Measurements from ENCODE around the gene PTGES3. TPM values are rescaled to one million over a fixed set of nuclear protein-coding genes. Genes with fewer than 3 reads are reported as not detected.
A peak's percentile ranks its signal among the peaks of the same experiment; 100 is the strongest.

PTGES3 gene
- polyA plus RNA-seq, 1 donor from 2014 or later = 109 TPM

DNA sequence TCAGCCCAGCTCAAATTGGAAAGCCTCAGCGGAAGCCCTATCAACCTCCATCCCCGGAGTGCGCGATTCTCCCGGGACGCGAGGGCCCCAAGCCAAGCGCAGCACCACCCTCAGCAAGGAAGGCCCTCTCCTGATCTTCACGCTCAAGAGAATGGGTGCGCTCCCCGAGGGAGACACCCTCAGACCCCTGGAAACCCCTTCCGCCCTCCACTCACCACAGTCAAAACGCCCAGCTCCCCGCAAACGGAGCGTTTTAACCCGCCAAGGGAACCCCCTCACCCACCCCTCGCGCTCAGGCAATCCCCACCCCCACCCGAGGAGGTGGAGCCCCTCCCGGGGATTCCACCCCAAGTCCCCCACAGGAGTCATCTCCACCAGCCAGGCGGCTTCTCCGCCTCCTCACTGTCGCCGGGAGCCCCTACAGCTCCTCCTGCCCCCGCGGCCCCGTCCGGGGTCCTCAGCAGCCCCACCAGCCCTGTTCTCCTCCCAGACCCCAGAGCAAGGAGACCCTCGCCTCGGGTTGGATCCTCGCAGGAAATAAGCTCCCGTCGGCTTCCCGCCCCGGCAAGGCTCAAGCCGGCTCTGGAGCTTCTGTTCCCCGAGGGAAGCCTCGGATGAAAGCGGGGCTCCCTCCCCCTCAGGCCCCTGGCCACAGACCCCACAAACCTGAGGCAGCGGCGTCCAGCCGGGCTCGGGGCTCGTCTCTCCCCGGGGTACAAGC is 58.5 kb downstream of the PTGES3 start:
- TF ChIP-seq POLR2AphosphoS5 (IDR thresholded peaks at IDR 0.05) = peak; percentile 6
- TF ChIP-seq, protein P1, sequence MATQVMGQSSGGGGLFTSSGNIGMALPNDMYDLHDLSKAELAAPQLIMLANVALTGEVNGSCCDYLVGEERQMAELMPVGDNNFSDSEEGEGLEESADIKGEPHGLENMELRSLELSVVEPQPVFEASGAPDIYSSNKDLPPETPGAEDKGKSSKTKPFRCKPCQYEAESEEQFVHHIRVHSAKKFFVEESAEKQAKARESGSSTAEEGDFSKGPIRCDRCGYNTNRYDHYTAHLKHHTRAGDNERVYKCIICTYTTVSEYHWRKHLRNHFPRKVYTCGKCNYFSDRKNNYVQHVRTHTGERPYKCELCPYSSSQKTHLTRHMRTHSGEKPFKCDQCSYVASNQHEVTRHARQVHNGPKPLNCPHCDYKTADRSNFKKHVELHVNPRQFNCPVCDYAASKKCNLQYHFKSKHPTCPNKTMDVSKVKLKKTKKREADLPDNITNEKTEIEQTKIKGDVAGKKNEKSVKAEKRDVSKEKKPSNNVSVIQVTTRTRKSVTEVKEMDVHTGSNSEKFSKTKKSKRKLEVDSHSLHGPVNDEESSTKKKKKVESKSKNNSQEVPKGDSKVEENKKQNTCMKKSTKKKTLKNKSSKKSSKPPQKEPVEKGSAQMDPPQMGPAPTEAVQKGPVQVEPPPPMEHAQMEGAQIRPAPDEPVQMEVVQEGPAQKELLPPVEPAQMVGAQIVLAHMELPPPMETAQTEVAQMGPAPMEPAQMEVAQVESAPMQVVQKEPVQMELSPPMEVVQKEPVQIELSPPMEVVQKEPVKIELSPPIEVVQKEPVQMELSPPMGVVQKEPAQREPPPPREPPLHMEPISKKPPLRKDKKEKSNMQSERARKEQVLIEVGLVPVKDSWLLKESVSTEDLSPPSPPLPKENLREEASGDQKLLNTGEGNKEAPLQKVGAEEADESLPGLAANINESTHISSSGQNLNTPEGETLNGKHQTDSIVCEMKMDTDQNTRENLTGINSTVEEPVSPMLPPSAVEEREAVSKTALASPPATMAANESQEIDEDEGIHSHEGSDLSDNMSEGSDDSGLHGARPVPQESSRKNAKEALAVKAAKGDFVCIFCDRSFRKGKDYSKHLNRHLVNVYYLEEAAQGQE (IDR thresholded peaks at IDR 0.05; ENCODE audit: borderline replicate concordance) = peak; percentile 1
- TF ChIP-seq EP300 (conservative IDR thresholded peaks at IDR 0.05; ENCODE audit: poor library complexity, severe bottlenecking) = no peak
- TF ChIP-seq TAF1 (IDR thresholded peaks at IDR 0.05; ENCODE audit: low read depth) = peak; percentile 22
- Histone ChIP-seq H3K4me2 (ENCODE audit: low read length) (no peak overlapping the region), H3K36me3 (ENCODE audit: insufficient read depth, low read length) (no peaks in the 10 kb centered on the region), H3K79me2 (replicated peaks; ENCODE audit: insufficient read depth, low read length) (peaks cover 58% of the 10 kb centered on the region), H3K4me3 (ENCODE audit: low read length) (peak overlapping the region; percentile 97), H3K27me3 (ENCODE audit: insufficient read depth, low read depth, low read length) (no peaks in the 10 kb centered on the region), H2AFZ (ENCODE audit: low read depth, low read length) (peak overlapping the region; percentile 76), H3K9me3 (ENCODE audit: low read length) (no peaks in the 10 kb centered on the region), H4K20me1 (ENCODE audit: insufficient read depth) (no peaks in the 10 kb centered on the region), H3F3A (ENCODE audit: insufficient read depth, low read length, poor library complexity, severe bottlenecking) (peaks cover 3% of the 10 kb centered on the region), H3K27ac (ENCODE audit: low read length) (peak overlapping the region; percentile 93), H3K9me2 (ENCODE audit: insufficient read depth, low read length) (no peaks in the 10 kb centered on the region), H3K9ac (ENCODE audit: low read length) (peak overlapping the region; percentile 98)

DNA sequence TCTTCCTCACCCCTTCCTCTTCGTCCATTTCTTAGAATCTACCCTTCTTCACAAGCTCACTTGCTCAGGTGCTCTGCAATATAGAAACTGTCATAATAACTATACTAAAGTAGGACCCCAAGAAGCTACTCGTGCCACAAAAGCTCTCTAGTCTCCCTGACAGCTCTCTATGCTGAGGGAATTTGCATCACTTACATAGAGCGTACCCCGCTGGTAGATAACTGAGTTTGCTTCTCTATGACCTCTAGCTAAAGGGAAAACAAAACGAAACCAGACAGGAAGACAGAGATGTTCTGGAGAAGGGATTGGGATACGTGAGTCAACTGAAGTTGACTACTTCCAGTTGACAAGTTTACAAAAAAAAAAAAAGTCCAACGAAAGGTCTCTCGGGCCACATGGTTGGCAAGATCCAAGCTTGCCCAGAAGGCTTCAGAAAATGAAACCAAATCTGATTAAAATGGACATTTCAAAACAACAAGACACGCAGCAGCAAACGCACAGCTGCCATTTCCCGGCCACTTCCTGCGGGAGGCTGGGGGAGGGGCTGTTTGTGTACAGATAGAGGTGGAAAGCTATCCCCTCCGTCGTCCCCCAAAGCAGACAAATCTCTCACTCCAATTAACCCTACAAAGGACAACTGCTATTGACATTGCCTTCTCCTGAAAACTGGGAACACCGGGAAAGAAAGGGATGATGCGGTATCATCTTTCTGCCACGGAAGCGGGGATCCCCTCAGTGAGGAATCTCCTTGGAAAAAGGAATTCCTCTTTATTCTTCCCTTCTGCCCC is 59.2 kb downstream of the PTGES3 start:
- Histone ChIP-seq H3K4me2 (ENCODE audit: low read length) (peak overlapping the region; percentile 94), H3K36me3 (ENCODE audit: insufficient read depth, low read length) (no peaks in the 10 kb centered on the region), H3K9ac (ENCODE audit: low read length) (peak overlapping the region; percentile 98), H3K27ac (ENCODE audit: low read length) (peak overlapping the region; percentile 93), H4K20me1 (ENCODE audit: insufficient read depth) (no peaks in the 10 kb centered on the region), H2AFZ (ENCODE audit: low read depth, low read length) (peak overlapping the region; percentile 76), H3F3A (ENCODE audit: insufficient read depth, low read length, poor library complexity, severe bottlenecking) (peaks cover 3% of the 10 kb centered on the region), H3K79me2 (replicated peaks; ENCODE audit: insufficient read depth, low read length) (peaks cover 66% of the 10 kb centered on the region), H3K9me3 (ENCODE audit: low read length) (no peaks in the 10 kb centered on the region), H3K4me3 (ENCODE audit: low read length) (peak overlapping the region; percentile 97), H3K9me2 (ENCODE audit: insufficient read depth, low read length) (no peaks in the 10 kb centered on the region), H3K27me3 (ENCODE audit: insufficient read depth, low read depth, low read length) (no peaks in the 10 kb centered on the region)
- TF ChIP-seq MXI1 (conservative IDR thresholded peaks at IDR 0.05; ENCODE audit: poor library complexity, severe bottlenecking) = peak; percentile 61
- TF ChIP-seq POLR2AphosphoS5 (IDR thresholded peaks at IDR 0.05) = peak; percentile 5
- no peak for TF ChIP-seq CTCF (IDR thresholded peaks at IDR 0.05; ENCODE audit: poor library complexity, severe bottlenecking)
- TF ChIP-seq, protein P1 (IDR thresholded peaks at IDR 0.05; ENCODE audit: borderline replicate concordance) = peak; percentile 80
- TF ChIP-seq TAF1 (IDR thresholded peaks at IDR 0.05; ENCODE audit: low read depth) = peak; percentile 40
